ENCODE results near the gene LRRD1.
"Not testable (repeated sequence)": the region's sequence is repeated elsewhere in the genome, so short reads cannot be mapped to it uniquely, and the experiment has no call there.

LRRD1 gene

GRCh38 chr7:92178928-92179924, at the start of gene LRRD1:
Gene LRRD1 (minus strand): TSS chr7:92179142. CDS start chr7:92165202, 13,940 bp downstream.
- peak; percentile 69 for DNase-seq

- no peak for DNase-seq
Measured at GRCh38 chr7:92228742-92229141, 49.8 kb upstream of the LRRD1 start.

- DNase-seq, result no peak
Measured at GRCh38 chr7:92228100-92228499, 49.2 kb upstream of the LRRD1 start.

- DNase-seq, result no peak
Measured at GRCh38 chr7:92226981-92227380, 48.0 kb upstream of the LRRD1 start.

- no peak for DNase-seq
Measured at GRCh38 chr7:92221766-92222165, 42.8 kb upstream of the LRRD1 start.

- DNase-seq, result no peak
Measured at GRCh38 chr7:92206672-92207071, 27.7 kb upstream of the LRRD1 start.

GRCh38 chr7:92205987-92206386, 27.0 kb upstream of the LRRD1 start:
- DNase-seq, result no peak

GRCh38 chr7:92200791-92201190, 21.8 kb upstream of the LRRD1 start:
- no peak for DNase-seq

GRCh38 chr7:92192326-92192725, 13.4 kb upstream of the LRRD1 start:
- DNase-seq, result no peak

GRCh38 chr7:92189246-92189645, 10.3 kb upstream of the LRRD1 start:
- not testable (repeated sequence) for DNase-seq

GRCh38 chr7:92184294-92184693, 5.4 kb upstream of the LRRD1 start:
- DNase-seq, result not testable (repeated sequence)

GRCh38 chr7:92177362-92177761, 1.6 kb downstream of the LRRD1 start:
- no peak for DNase-seq

- not testable (repeated sequence) for DNase-seq
Measured at GRCh38 chr7:92169529-92169928, 9.4 kb downstream of the LRRD1 start.

GRCh38 chr7:92161271-92161670, 17.7 kb downstream of the LRRD1 start:
- DNase-seq, result no peak

- no peak for DNase-seq
Measured at GRCh38 chr7:92158660-92159575, 20.0 kb downstream of the LRRD1 start.

GRCh38 chr7:92156990-92157389, 22.0 kb downstream of the LRRD1 start:
- DNase-seq, result no peak

- no peak for DNase-seq
Measured at GRCh38 chr7:92155108-92155739, 23.7 kb downstream of the LRRD1 start.

GRCh38 chr7:92150450-92151017, 28.4 kb downstream of the LRRD1 start:
- DNase-seq, result no peak

GRCh38 chr7:92149736-92150239, 29.2 kb downstream of the LRRD1 start:
- DNase-seq, result no peak

- not testable (repeated sequence) for DNase-seq
Measured at GRCh38 chr7:92143192-92143880, 35.6 kb downstream of the LRRD1 start.

- not testable (repeated sequence) for DNase-seq
Measured at GRCh38 chr7:92142791-92143190, 36.2 kb downstream of the LRRD1 start.

GRCh38 chr7:92141161-92141560, 37.8 kb downstream of the LRRD1 start:
- no peak for DNase-seq

Measured in GF-D8 (cell line).